CD4-positive, alpha-beta T cell (primary cell): ENCODE measurements around the gene ZNF808. TPM values are rescaled to one million over a fixed set of nuclear protein-coding genes. Genes with fewer than 3 reads are reported as not detected.
"Not testable (repeated sequence)": the region's sequence is repeated elsewhere in the genome, so short reads cannot be mapped to it uniquely, and the experiment has no call there.

ENCODE experiments used
- ATAC-seq: fragments of 200-7000 bp; cut with Tn5 transposase; one replicate; pipeline ENCODE4 v1.10.0; 2022; ENCODE audit warnings: mild to moderate bottlenecking; ENCODE audit not compliant: poor library complexity
- CTCF ChIA-PET: fragments of 350-600 bp; sonication (Branson Sonifier 250); formaldehyde crosslinking; loops from one replicate; lab custom pipeline; 2021; ENCODE audit warnings: antibody characterized with exemption, inconsistent platforms; lab: Charles Lee
- POLR2A ChIA-PET: fragments of 350-600 bp; sonication (Branson Sonifier 250); formaldehyde crosslinking; loops from one replicate; lab custom pipeline; 2021; ENCODE audit warnings: antibody characterized with exemption, inconsistent platforms; lab: Charles Lee
- DNase-seq, 14 experiments: peaks; one replicate each; pipeline ENCODE4 v3.0.0-alpha.2; 2013 to 2020; ENCODE audit warnings: mixed read lengths in 2 of 14
- H3K27ac ChIP-seq, 2 donors: one replicate each; pipeline versions ENCODE4 v1.5.1 to v1.7.0; 2013; ENCODE audit warnings: low read length in 2 of 2, low read depth in 1 of 2, mild to moderate bottlenecking in 1 of 2
- H3K27me3 ChIP-seq, 2 experiments: 1 replicate in 1 of 2; 2 replicates in 1 of 2; pipeline versions ENCODE4 v1.6.1 to v1.7.0; 2013; ENCODE audit warnings: low read length in 2 of 2, control low read depth in 1 of 2, mild to moderate bottlenecking in 1 of 2, moderate library complexity in 1 of 2; ENCODE audit not compliant: insufficient read depth in 2 of 2, control insufficient read depth in 1 of 2
- H3K36me3 ChIP-seq: one replicate; pipeline ENCODE4 v1.6.1; 2013; ENCODE audit warnings: low read length, control low read depth; ENCODE audit not compliant: insufficient read depth
- H3K4me1 ChIP-seq: one replicate; pipeline ENCODE4 v1.6.1; 2013; ENCODE audit warnings: low read length, control low read depth; ENCODE audit not compliant: insufficient read depth
- H3K4me3 ChIP-seq: one replicate; pipeline ENCODE4 v1.5.1; 2013; ENCODE audit warnings: mild to moderate bottlenecking, low read length, moderate library complexity
- H3K9me3 ChIP-seq, 2 experiments: 1 replicate in 1 of 2; 2 replicates in 1 of 2; pipeline versions ENCODE4 v1.6.1 to v1.7.0; 2013; ENCODE audit warnings: low read length in 2 of 2, mild to moderate bottlenecking in 2 of 2, control low read depth in 1 of 2, moderate library complexity in 1 of 2; ENCODE audit not compliant: control insufficient read depth in 1 of 2, insufficient read depth in 1 of 2
- H3K27ac Mint-ChIP-seq: one replicate; pipeline ENCODE4 v1.8.0; 2020; ENCODE audit warnings: mixed read lengths
- H3K27me3 Mint-ChIP-seq: one replicate; pipeline ENCODE4 v1.8.0; 2021; ENCODE audit warnings: mixed read lengths
- H3K36me3 Mint-ChIP-seq: one replicate; pipeline ENCODE4 v1.8.0; 2021; ENCODE audit warnings: low read depth, mixed read lengths
- H3K4me1 Mint-ChIP-seq: one replicate; pipeline ENCODE4 v1.8.0; 2021; ENCODE audit warnings: low read depth, mixed read lengths
- H3K4me3 Mint-ChIP-seq: one replicate; pipeline ENCODE4 v1.8.0; 2020; ENCODE audit warnings: mild to moderate bottlenecking, mixed read lengths
- H3K9me3 Mint-ChIP-seq: one replicate; pipeline ENCODE4 v1.8.0; 2020; ENCODE audit warnings: mixed read lengths
- intact Hi-C, 2 experiments: fragments of 100-400 bp; cut with DNase I in 1 of 2; cut with micrococcal nuclease in 1 of 2; formaldehyde crosslinking; loops; one replicate each; pipeline versions ENCODE4 v1.15.1 to v1.9.0; 2023 to 2025; cut with DNase I, micrococcal nuclease
- total RNA-seq, 174 experiments: library from RNA in 2 of 174; stranded (reverse) in 2 of 174; gene quantifications; one replicate each; pipeline ENCODE4 v1.2.3 and lab custom pipeline; 2021 to 2026
- TF ChIP-seq, protein P1 (sequence below): fragments of 200-600 bp; IDR thresholded peaks from one replicate; pipeline ENCODE4 v1.8.0; 2022; ENCODE audit warnings: antibody characterized with exemption, mild to moderate bottlenecking

Gene ZNF808
- total RNA-seq, 2 experiments from 2014 or later = 13.4 to 15.3 TPM

DNA sequence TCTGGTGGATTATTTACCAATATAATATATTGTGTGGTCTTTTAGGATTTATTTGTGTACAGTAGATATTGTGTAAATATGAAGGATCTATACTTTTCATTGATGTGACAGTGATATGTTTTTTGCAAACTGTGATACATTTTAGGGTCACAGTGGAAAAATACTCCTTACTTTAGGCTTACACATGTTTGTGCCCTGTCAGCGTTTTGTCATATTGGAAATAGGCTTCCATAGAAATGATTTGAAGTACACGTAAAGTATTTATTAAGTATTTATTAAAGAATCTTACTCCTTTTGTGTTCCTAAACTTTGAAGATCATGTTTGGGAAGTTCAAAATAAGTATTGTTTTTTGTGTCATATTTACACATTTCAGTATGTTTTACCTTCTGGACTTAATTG, 5.0 kb downstream of the ZNF808 start:
- H3K27ac Mint-ChIP-seq = no peak overlapping the region
- CTCF ChIA-PET = no interaction called here
- peaks cover 41% of the 10 kb centered on the region for H3K4me1 Mint-ChIP-seq
- no peak for DNase-seq
- Histone ChIP-seq H3K36me3 (peaks cover 4% of the 10 kb centered on the region), H3K4me3 (no peak overlapping the region), H3K9me3 (no peaks in the 10 kb centered on the region), H3K4me1 (peaks cover 37% of the 10 kb centered on the region), H3K27me3 (no peaks in the 10 kb centered on the region), H3K27ac (no peak overlapping the region)
- POLR2A ChIA-PET = no interaction called here
- no peak for ATAC-seq
- H3K36me3 Mint-ChIP-seq = peaks cover 56% of the 10 kb centered on the region
- no peak overlapping the region for H3K4me3 Mint-ChIP-seq
- H3K9me3 Mint-ChIP-seq = no peaks in the 10 kb centered on the region
- H3K27me3 Mint-ChIP-seq = no peaks in the 10 kb centered on the region
- TF ChIP-seq, protein P1, sequence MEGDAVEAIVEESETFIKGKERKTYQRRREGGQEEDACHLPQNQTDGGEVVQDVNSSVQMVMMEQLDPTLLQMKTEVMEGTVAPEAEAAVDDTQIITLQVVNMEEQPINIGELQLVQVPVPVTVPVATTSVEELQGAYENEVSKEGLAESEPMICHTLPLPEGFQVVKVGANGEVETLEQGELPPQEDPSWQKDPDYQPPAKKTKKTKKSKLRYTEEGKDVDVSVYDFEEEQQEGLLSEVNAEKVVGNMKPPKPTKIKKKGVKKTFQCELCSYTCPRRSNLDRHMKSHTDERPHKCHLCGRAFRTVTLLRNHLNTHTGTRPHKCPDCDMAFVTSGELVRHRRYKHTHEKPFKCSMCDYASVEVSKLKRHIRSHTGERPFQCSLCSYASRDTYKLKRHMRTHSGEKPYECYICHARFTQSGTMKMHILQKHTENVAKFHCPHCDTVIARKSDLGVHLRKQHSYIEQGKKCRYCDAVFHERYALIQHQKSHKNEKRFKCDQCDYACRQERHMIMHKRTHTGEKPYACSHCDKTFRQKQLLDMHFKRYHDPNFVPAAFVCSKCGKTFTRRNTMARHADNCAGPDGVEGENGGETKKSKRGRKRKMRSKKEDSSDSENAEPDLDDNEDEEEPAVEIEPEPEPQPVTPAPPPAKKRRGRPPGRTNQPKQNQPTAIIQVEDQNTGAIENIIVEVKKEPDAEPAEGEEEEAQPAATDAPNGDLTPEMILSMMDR = no peak
- intact Hi-C loops = loop anchor here in 1 of 2 experiments (10.0 kb wide), 1 partner anchor 268 kb away; the partner anchor contains the start of gene ZNF766

DNA sequence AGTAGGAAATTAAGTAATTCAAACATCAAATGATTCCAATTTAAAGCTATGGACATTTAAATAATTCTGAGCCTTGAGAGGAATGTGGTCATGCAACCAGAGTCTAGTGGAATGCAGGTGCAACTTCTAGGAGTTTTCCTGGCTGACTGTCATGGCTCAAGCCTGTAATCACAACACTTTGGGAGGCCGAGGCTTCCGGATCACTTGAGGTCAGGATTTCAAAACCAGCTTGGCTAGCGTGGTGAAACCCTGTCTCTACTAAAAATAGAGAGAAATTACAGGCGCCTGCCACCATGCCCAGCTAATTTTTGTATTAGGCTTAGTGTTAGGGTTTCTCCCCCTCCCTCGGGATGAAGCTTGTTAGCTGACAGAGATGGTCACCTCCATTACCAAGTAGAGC, 6.4 kb downstream of the ZNF808 start:
- H3K27ac ChIP-seq = no peak overlapping the region
- H3K9me3 ChIP-seq = no peaks in the 10 kb centered on the region
- TF ChIP-seq, protein P1 = no peak
- POLR2A ChIA-PET = no interaction called here
- Mint-ChIP-seq H3K4me3 (peak overlapping the region; percentile 54), H3K27me3 (no peaks in the 10 kb centered on the region), H3K4me1 (peaks cover 27% of the 10 kb centered on the region), H3K36me3 (peaks cover 52% of the 10 kb centered on the region), H3K27ac (no peak overlapping the region), H3K9me3 (no peaks in the 10 kb centered on the region)
- H3K4me1 ChIP-seq = peaks cover 27% of the 10 kb centered on the region
- CTCF ChIA-PET = interaction anchor here (0.7 kb wide), 1 partner anchor 356 kb away, joined by 3 read pairs; no protein-coding TSS in a partner anchor
- no peaks in the 10 kb centered on the region for H3K27me3 ChIP-seq
- H3K4me3 ChIP-seq = no peak overlapping the region
- intact Hi-C loops = loop anchor here in 1 of 2 experiments (10.0 kb wide), 1 partner anchor 269 kb away; the partner anchor contains the start of gene ZNF766
- ATAC-seq (no peak), DNase-seq (no peak)
- peaks cover 4% of the 10 kb centered on the region for H3K36me3 ChIP-seq

- peaks cover 23% of the 10 kb centered on the region for H3K4me1 ChIP-seq
- H3K9me3 ChIP-seq, H3K36me3 ChIP-seq, H3K27me3 Mint-ChIP-seq, CTCF ChIA-PET, H3K9me3 Mint-ChIP-seq, H3K27me3 ChIP-seq, POLR2A ChIA-PET: not testable (repeated sequence)
- Mint-ChIP-seq H3K36me3 (peaks cover 56% of the 10 kb centered on the region), H3K4me3 (peak overlapping the region; percentile 91), H3K4me1 (peaks cover 23% of the 10 kb centered on the region), H3K27ac (peak overlapping the region; percentile 69)
- peak in 6 of 14 experiments; percentile 3 to 41 (median 20) for DNase-seq
- ATAC-seq = peak; percentile 11
- H3K4me3 ChIP-seq = peak overlapping the region; percentile 90
- peak overlapping the region; percentile 35 to 76 for H3K27ac ChIP-seq
- intact Hi-C loops = loop anchor here (1.0 to 10.0 kb wide), 3 partner anchors 8 to 271 kb away; partner anchors contain the start of genes ZNF701 (in 1 of the 2), ZNF766 (in 1 of the 2) and ZNF808 (in 1 of the 2)
These were observed 7.9 kb downstream of the ZNF808 start for GRCh38 chr19:52535385-52535770.
